HG03097 (cell line): ENCODE results near the gene BPIFB3.

ENCODE experiments used
- ATAC-seq: cut with Tn5 transposase; IDR thresholded peaks from one replicate; pipeline ENCODE4 v1.9.1; 2021; ENCODE audit not compliant: unreplicated experiment, low FRiP score

The BPIFB3 gene

GRCh38 chr20:33015700-33016580 is 37.8 kb upstream of the BPIFB3 start:
- no peak for ATAC-seq

- ATAC-seq, result no peak
These were observed 37.1 kb upstream of the BPIFB3 start for GRCh38 chr20:33016581-33017109.

- ATAC-seq, result no peak
These were observed 36.2 kb upstream of the BPIFB3 start for GRCh38 chr20:33017542-33017941.

- no peak for ATAC-seq
These were observed 35.4 kb upstream of the BPIFB3 start for GRCh38 chr20:33018169-33018931.

- ATAC-seq, result no peak
These were observed 34.0 kb upstream of the BPIFB3 start for GRCh38 chr20:33019465-33020277.

DNA sequence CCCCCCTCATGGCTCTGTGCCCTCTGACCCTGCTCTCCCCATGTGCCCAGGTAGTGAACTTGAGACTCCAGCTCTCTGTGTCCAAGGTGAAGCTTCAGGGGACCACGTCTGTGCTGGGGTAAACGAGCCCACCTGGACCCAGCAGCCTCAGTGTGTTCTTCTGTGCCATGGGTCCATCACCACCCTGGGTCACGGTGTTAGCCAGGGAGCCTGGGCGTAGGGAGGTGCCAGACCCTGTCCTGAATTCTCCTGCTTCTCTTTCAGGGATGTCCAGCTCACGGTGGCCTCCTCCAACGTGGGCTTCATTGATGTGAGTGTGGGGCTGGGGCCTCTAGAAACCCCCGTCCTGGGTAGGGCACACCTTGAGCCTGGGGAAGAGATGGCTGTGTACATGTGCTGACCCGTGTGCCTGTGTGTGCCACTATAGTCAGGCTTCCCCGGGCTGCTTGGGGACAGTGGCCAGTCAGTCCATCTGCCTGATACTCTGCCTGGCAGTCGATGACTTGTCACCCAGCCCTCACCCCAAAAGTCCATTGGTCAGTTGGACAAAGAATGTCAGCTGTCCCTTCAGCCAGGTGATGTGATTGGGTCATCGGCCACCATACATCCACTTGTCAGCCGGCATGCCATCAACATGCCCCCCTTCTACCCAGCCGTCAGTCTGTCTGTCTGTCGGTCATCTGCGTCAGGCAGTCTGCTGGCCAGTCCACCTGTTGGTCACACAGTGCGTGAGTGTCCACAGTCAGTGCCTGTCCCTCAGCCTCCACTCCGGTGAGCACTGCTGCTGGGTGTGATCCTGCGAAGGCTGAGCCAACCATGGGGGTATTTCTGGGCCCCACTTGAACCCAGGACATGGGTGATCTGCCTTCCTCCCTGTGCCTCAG is 33.2 kb upstream of the BPIFB3 start:
- no peak for ATAC-seq

DNA sequence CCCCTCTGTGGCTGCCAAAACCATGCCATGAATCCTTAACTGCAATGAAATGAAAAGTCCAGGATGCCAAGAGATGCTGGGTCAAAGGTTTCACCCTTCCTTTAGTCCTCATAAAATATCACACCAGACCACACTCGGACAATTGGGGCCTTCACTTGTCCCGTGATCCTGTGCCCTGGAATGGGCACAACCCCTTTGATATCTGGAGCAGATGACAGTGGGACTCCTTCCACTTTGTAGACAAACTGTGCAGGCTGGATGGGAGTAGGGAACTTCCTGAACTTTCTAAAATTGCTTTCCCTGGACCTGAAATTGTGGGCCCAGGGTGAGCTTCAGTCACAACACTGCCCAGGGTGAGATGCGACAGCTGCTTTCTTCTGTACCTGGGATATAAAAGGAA is 31.8 kb upstream of the BPIFB3 start:
- no peak for ATAC-seq

GRCh38 chr20:33022289-33022688 is 31.4 kb upstream of the BPIFB3 start:
- ATAC-seq, result no peak

DNA sequence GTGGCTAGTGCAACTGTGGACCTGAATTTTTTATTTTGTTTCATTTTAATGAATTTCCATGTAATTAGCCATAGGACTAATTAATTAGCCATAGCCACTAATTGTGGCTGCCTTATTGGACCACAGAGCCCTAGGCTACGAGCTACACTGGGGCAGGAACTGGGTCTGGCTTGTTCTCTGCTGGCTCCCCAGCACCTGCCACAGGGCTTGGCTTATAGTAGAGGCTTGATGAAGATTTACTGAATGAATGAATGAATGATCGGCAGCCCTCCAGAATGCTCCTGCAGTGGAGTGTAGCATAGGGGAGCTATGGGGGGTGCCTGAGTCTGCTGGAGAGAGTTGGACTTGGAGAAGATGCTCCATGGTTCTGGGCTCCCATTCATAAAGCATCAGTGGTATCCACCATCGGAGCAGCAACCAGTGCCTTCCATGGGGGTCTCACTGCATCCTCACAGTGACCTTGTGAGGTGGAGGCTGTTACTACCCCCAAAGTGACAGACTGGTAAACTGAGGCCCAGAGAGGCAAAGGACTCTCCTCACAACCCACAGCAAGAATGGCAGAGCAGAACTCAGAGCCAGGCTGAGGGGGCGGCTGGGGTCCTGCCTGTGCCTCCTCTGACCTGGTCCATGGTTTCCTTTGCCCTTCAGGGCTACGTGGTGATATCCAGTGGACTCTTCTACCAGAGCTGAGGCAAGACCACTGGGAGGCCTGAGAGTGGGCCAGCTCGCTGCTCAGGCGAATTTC is 30.8 kb upstream of the BPIFB3 start:
- ATAC-seq, result no peak

DNA sequence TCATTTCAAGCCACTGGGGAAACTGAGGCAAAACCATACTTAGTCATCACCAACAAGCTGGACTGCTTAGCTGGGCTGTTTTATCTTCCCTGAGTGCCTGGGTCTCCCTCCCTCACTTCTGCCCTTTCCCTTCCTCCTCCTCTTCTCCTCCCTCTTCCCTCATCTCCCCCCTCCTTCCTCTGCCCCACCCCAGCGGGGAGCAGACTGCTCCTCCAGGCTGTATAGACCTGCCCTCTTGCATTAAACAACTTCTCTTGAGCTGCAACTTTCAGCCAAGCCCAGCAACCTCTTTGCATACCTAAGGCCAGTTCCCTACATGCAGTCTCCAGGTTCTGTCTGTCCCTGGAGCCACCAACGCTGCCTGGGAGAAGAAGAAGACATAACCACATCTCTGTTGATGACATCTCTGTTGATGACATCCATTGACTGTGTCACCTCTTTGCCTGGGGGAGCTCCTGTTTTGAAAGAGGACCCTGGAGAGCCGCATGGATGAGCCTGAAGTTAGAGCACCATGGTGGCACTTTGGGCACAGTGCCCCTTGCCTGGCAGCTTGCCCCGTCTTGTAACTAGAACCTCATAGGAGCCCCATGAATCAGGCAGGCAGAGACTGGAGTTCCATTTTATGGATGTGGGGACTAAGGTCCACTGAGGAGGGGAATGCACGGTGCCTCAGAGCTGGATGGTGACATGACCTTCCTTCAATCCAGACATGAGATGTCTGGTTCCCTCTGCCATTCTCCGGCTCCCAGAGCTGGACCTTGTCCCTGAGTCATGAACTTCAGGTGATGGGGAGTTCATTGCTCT is 30.1 kb upstream of the BPIFB3 start:
- no peak for ATAC-seq

DNA sequence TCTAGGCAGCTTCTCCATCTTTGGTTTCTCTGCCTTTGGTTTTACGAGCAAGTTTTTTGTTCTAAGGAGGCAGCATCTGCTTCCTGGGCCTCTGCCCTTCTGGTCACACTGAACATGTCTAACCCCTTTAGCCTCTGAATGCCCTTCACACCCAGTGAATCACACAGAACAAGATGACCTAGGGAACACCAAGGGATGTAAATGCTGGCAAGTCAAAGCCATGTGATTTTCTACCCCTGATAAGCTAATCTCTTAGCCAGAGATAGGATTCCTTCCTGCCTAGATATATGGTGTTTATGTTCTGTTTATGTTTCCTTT is 29.5 kb upstream of the BPIFB3 start:
- ATAC-seq, result no peak

GRCh38 chr20:33024609-33025317 is 28.9 kb upstream of the BPIFB3 start:
- ATAC-seq, result no peak

- ATAC-seq, result no peak
These were observed 28.3 kb upstream of the BPIFB3 start for GRCh38 chr20:33025318-33025876.

DNA sequence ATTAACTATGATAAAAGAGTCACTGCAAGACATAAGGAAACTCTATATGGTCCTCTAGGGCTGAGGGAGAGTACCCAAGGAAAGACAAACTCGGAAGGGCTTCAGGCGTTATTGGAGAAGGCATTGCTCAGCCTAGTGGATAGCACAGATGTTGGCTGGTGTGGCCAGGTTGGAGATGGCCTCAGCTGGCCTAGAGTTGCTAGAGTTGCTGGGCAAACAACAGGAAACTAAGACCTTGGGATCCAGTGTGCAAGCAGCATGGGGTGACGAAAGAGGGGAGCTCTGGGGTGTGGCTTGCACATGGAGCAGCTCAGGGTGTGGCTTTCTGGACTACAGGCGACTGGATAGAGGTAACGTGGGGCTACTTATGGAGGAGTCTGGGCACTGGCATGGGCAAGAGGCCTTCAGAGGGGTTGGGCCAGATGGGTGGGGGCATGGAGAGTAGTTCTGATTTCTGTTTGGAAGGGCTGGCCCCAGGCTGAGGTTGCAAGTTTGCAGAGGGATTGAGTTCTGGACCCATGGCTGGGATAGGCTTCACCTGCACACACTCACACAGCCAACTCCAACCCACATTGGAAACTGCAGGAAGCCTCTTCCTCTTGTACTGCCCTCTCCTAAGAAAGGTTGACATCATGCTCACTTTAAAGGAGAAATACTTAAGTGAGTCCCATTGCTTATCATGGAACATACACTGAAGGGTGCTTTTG is 27.5 kb upstream of the BPIFB3 start:
- no peak for ATAC-seq

- ATAC-seq, result no peak
These were observed 26.6 kb upstream of the BPIFB3 start for GRCh38 chr20:33026779-33027759.
